T-helper 17 cell (primary cell): Measurements from ENCODE around the gene RUNX3. TPM values are rescaled to one million over a fixed set of nuclear protein-coding genes. Genes with fewer than 3 reads are reported as not detected.
A peak's percentile ranks its signal among the peaks of the same experiment; 100 is the strongest.
"Not testable (repeated sequence)": the region's sequence is repeated elsewhere in the genome, so short reads cannot be mapped to it uniquely, and the experiment has no call there.

Experiments
- ATAC-seq: fragments of 150-1000 bp; cut with Tn5 transposase; 2 replicates; pipeline ENCODE4 v1.10.0; 2021; ENCODE audit warnings: mild to moderate bottlenecking, moderate library complexity
- DNase-seq, 3 donors: peaks; one replicate each; pipeline versions ENCODE4 v3.0.0 to v3.0.0-alpha.2; 2020 to 2021
- H3K9me3 ChIP-seq: one replicate; pipeline ENCODE4 v1.7.0; 2013; ENCODE audit warnings: low read length, mild to moderate bottlenecking; ENCODE audit not compliant: control insufficient read depth, poor library complexity, severe bottlenecking
- H3K27ac Mint-ChIP-seq: one replicate; pipeline ENCODE4 v1.8.0; 2022; ENCODE audit warnings: mild to moderate bottlenecking, moderate library complexity, mixed read lengths
- H3K27me3 Mint-ChIP-seq: one replicate; pipeline ENCODE4 v1.8.0; 2022; ENCODE audit warnings: mixed read lengths
- H3K36me3 Mint-ChIP-seq: one replicate; pipeline ENCODE4 v1.8.0; 2022; ENCODE audit warnings: low read depth, mixed read lengths
- H3K4me1 Mint-ChIP-seq: one replicate; pipeline ENCODE4 v1.8.0; 2022; ENCODE audit warnings: mild to moderate bottlenecking, mixed read lengths
- H3K4me3 Mint-ChIP-seq: one replicate; pipeline ENCODE4 v1.8.0; 2022; ENCODE audit warnings: mild to moderate bottlenecking, moderate library complexity, mixed read lengths
- total RNA-seq, 4 donors: library from RNA in 2 of 4; stranded (reverse) in 2 of 4; gene quantifications; one replicate each; pipeline ENCODE4 v1.2.3 and lab custom pipeline; 2022 to 2026

RUNX3 gene
- total RNA-seq, 2 donors from 2014 or later: 186 to 243 TPM

DNA sequence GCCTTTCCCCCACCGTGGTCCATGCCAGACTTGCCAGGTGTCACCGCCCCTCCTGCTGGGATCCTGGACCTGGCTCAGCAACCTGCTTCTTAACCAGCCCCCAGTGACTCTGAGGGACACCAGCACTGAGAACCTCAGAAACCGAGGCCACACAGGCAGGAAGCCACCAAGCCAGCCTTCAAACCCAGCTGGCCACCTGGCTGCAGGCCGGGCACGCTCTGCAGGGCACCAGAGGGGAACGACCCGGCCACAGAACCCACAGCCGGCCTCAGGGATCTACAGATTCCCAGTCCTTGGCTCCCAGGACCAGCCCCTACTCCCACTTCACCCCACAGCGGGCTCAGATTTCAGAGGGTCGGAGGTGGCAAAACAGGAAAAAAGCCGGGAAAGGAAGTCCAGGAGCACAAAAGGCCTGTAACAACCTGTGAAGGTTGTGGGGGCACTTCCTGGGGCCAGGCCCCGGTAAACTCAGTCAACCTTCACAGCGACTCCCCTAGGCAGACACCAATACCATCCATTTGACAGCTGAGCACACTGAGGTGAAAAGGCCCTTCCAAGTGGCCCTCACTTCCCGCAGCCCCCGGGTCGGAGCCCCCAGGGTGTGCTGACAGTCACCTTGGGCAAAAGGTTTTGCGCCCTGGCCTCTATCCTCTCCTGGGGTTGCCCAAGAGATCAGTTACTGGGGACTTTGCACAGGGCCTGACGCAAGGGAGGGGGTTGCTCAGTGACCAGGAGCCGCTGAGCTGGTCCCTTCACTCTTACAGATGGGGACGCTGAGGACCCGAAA lies 14.1 kb downstream of the RUNX3 start:
- DNase-seq (no peak), ATAC-seq (no peak)
- peak overlapping the region; percentile 49 for H3K4me3 Mint-ChIP-seq
- peaks cover 9% of the 10 kb centered on the region for H3K36me3 Mint-ChIP-seq
- H3K27ac Mint-ChIP-seq: peak overlapping the region; percentile 100
- H3K4me1 Mint-ChIP-seq: peaks cover 55% of the 10 kb centered on the region
- H3K27me3 Mint-ChIP-seq: no peaks in the 10 kb centered on the region
- H3K9me3 ChIP-seq: no peaks in the 10 kb centered on the region

DNA sequence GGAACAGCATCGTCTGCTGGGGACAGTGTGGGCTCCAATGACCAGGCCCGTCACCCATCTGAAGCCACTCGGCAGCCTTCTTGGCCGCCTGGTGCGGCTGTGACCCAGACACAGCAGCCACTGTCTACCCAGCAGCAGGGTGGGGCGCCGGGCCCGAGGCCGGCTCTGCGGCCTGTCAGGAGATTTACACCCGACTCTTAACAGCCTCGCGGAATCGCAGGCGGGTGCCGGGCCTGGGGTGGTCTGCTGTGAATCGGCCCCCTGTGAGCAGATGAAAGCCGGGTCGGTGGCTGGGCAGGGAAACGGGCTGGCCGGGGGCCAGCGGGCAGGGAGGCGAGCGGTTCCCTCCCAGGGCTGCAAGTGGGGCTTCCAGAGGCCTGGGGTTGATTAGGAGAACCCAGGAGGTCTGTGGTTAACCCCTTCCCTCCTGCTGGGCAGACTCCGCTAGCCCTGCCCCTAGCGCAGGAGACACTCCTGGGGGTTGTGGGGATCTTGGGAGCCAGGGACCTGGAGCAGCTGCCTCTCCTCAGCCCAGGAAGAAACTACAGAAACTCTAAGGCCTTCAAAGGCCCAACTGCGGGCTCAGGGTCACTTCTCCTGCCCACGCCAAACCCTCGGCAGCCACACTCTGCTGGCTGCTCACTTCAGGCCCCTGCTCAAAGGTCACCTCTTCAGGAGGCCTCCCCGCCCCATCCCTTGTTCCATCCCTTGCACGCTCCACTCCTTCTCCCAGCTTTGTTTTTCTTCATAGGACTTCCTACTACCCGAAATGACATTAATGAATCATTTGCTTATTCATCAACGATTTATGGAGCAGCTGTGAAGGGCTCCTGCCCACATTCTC lies 15.6 kb downstream of the RUNX3 start:
- Mint-ChIP-seq H3K36me3 (peaks cover 9% of the 10 kb centered on the region), H3K27me3 (no peaks in the 10 kb centered on the region), H3K4me3 (peak overlapping the region; percentile 67), H3K4me1 (peaks cover 54% of the 10 kb centered on the region), H3K27ac (peak overlapping the region; percentile 100)
- DNase-seq: no peak
- no peak for ATAC-seq
- no peaks in the 10 kb centered on the region for H3K9me3 ChIP-seq

DNA sequence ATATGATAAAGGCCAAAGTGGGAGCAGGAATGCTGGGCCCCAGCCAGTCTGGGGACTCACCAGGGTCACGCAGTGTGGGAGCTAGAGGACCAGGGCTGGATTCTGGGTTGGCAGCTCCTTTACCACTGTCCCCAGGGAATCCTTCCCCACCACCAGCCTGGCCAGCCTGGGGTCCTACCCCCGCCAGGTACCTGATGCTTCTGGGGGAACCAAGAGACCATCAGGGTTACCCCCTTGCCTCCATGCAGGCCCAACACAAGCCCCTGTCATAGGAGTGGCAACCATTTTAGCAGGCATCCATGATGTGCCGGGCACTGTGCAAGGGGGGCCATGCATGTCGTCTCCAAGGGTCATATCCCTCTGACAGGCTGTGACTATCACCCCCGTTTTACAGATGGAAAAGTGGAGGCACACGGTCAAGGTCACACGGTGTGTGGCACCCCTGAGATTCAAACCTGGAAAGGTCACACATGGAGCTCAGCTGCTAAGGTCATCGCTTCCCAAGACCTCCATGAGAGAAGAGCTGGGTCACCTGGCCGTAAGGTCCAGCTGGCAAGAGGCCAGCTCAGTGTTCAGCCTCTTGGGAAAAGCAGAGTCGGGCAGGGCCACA lies 16.4 kb downstream of the RUNX3 start:
- no peak overlapping the region for H3K4me3 Mint-ChIP-seq

DNA sequence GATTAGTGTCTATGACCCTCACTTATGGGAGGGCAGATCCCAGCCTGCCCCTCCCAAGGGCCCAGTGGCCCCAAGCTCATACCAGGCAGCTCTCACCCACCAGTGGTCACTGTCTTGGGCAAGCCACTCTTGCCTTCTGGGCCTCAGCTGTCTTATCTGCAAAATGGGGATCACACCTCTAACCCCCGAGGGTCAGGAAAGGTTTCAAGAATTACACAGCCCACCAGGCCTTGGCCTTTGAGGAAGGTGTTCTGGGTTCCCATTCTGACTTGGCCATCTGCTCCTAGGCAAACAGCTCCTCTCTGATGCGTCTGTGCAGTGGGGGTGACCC lies 16.8 kb downstream of the RUNX3 start:
- DNase-seq: no peak
- H3K9me3 ChIP-seq: no peaks in the 10 kb centered on the region

More for the DNA sequence above, 16.4 kb downstream of the RUNX3 start:
- peaks cover 10% of the 10 kb centered on the region for H3K36me3 Mint-ChIP-seq
- no peaks in the 10 kb centered on the region for H3K9me3 ChIP-seq
- H3K27ac Mint-ChIP-seq: peak overlapping the region; percentile 99
- DNase-seq (no peak), ATAC-seq (no peak)
- H3K27me3 Mint-ChIP-seq: no peaks in the 10 kb centered on the region
- H3K4me1 Mint-ChIP-seq: peaks cover 54% of the 10 kb centered on the region

DNA sequence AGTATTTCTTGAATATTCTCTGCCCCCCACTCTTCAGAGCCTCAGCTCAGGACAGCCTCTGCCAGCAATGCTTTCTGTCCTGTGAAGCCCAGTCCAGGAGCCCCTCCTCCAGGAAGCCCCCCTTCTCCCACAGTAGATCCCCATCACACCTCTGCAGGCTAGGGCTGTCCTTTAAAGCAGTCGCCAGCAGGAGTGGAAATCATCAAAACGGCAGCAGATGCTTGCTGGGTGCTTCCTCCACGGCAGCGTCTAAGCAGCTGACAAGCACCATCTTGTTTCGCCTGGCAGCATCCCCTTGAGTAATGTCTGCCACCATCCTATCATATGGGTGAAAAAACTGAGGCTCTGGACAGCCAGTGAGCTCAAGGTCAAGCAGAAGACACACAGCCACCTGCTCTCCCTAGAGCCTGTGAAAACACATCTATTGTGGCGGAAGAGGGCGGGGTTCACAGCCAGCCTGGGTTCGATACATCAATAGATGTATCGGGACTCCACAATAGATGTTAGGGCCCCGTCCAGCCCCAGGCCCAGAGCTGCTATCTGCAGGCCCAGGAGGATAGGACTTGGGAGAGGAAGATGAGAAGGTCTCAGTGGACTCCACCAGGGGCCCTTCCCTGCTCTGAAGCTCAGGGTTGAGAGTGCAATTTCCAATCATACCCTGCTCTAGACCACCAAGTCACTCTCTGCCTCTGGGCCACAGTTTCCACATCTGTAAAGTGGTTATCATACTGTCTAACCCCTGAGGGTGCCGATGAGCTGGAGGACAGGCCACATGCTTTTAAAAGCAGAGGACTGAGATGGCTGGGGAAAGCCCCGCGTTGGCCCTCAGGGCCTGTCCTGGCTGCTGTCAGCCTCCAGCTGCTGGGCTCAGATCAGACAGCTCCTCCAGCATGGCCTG lies 17.5 kb downstream of the RUNX3 start:
- ATAC-seq (no peak), DNase-seq (no peak)
- Mint-ChIP-seq H3K27me3 (no peaks in the 10 kb centered on the region), H3K36me3 (peaks cover 11% of the 10 kb centered on the region), H3K4me3 (peak overlapping the region; percentile 64), H3K27ac (peak overlapping the region; percentile 99), H3K4me1 (peaks cover 52% of the 10 kb centered on the region)
- no peaks in the 10 kb centered on the region for H3K9me3 ChIP-seq

More for the DNA sequence above, 16.8 kb downstream of the RUNX3 start:
- H3K4me3 Mint-ChIP-seq: no peak overlapping the region
- H3K4me1 Mint-ChIP-seq: peaks cover 52% of the 10 kb centered on the region
- H3K27me3 Mint-ChIP-seq: no peaks in the 10 kb centered on the region
- H3K36me3 Mint-ChIP-seq: peaks cover 9% of the 10 kb centered on the region
- ATAC-seq: no peak
- peak overlapping the region; percentile 99 for H3K27ac Mint-ChIP-seq

DNA sequence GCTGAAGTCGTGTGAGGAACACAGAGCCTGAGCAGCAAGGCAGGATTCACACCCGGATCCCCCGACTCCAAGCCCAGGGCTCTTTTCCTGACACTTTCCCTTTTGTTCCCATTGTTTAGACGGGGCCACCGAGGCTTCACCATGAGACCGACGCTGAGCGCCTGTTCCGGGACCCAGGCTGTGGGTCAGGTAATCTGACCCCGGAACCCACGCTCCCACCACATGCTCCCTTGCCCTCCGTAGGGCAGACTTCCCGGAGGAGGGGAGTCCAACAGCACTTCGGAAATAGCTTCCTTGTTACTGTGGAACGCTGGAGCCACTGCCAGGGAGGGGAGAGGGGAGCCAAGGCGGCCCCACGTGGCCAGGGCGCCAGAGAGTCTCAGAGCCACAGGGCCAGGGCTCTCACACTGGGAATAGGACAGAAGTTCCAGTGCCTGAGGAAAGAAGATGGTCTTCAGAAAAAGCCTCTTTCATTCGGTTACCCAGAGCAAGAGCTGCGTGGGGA lies 18.4 kb downstream of the RUNX3 start:
- H3K27me3 Mint-ChIP-seq: no peaks in the 10 kb centered on the region
- peak overlapping the region; percentile 82 for H3K4me3 Mint-ChIP-seq
- peaks cover 51% of the 10 kb centered on the region for H3K4me1 Mint-ChIP-seq

DNA sequence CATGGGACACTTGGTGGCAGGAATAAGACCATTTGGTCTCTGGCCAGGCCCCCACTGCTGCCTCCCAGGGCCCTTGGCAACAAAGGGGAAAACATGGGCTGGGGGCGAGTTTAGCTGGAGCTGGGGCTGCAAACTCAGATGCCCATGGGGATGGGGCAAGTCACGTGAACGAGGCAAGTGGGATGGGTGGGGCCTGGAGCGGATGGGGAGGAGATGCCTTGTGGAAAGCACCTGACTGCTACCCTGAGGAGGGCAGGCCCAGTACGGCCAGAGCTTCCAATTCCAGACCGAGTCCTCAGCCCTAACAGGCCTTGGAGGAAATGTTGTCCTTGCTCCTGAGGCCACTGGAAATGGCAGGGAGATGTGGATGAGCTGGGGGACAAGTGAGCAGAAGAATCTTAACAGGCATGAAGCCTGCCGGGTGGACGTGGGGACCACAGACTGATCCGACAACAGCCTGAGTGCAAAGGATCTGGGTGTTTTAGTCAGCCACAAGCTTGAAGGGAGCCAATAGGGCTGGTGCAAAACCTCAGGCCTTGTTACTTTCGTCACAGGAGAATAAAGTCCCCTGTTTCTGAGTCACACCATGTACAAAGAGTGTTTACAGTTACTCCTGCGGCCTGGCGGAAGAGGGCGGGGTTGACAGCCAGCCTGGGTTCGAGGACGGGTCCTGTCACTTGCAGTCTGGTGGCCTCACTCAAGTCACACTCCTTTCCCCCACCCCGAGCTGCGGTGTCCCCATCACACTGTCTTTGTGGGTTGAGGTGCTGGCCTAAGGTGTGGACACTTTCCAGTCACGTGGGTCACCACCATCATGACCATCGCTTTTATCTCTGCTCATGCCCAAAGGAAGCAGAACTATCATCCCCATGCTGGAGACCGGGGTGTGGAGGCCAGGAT lies 19.1 kb downstream of the RUNX3 start:
- H3K4me3 Mint-ChIP-seq: peak overlapping the region; percentile 82
- no peaks in the 10 kb centered on the region for H3K27me3 Mint-ChIP-seq
- peak overlapping the region; percentile 99 for H3K27ac Mint-ChIP-seq
- H3K9me3 ChIP-seq: no peaks in the 10 kb centered on the region
- peaks cover 47% of the 10 kb centered on the region for H3K4me1 Mint-ChIP-seq
- H3K36me3 Mint-ChIP-seq: peaks cover 12% of the 10 kb centered on the region
- peak; percentile 36 to 60 (median 57) for DNase-seq
- peak; percentile 87 for ATAC-seq

More for the DNA sequence above, 18.4 kb downstream of the RUNX3 start:
- H3K9me3 ChIP-seq: no peaks in the 10 kb centered on the region
- ATAC-seq (no peak), DNase-seq (no peak)
- Mint-ChIP-seq H3K36me3 (peaks cover 12% of the 10 kb centered on the region), H3K27ac (peak overlapping the region; percentile 99)

DNA sequence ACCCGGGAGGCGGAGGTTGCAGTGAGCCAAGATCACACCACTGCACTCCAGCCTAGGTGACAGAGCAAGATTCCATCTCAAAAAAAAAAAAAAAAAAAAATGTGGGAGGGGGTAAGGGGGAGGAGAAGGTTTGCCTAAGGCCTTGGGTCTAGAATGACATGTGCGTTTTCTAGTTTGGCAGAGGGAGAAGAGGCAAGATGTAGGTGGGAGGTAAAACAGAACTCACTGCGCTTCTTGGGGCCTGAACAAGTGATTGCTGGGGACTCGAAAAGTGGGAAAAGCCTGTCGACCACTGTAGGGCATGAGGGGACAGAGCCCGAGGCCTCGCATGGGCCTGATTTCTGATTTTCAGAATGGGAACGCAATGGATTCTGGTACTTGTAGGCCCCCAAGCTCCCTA lies 19.9 kb downstream of the RUNX3 start:
- DNase-seq (no peak), ATAC-seq (no peak)
- Mint-ChIP-seq H3K27me3 (no peaks in the 10 kb centered on the region), H3K4me1 (peaks cover 44% of the 10 kb centered on the region), H3K4me3 (peak overlapping the region; percentile 36), H3K36me3 (peaks cover 10% of the 10 kb centered on the region), H3K27ac (peak overlapping the region; percentile 99)
- no peaks in the 10 kb centered on the region for H3K9me3 ChIP-seq

DNA sequence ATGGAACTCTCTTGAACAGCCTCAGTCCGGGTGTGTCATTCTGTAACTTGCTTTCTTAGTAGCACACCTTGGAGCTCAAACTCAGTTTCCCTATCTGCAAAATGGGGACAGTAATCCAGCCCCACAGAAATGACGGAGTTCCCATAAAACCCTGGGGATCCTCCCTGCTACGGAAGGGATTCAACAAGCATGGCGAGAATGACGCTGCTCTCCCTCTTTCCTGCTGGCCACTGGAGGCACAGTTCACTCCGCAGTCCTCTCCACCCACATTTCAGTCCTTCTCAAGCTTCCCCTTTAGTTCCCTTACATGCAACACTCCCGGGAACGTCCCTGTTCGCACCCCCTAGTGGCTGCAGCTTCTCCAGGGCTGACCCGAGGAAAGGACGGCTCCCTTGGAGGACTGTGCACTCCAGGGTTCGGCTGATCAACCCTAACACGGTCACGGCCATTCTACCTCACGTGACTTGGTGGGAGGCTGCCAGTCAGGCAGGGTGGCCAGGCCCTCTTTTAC lies 20.6 kb downstream of the RUNX3 start:
- no peaks in the 10 kb centered on the region for H3K27me3 Mint-ChIP-seq
- H3K9me3 ChIP-seq: no peaks in the 10 kb centered on the region
- no peak overlapping the region for H3K4me3 Mint-ChIP-seq
- H3K36me3 Mint-ChIP-seq: peaks cover 8% of the 10 kb centered on the region
- ATAC-seq (no peak), DNase-seq (no peak)
- H3K4me1 Mint-ChIP-seq: peaks cover 39% of the 10 kb centered on the region
- peak overlapping the region; percentile 99 for H3K27ac Mint-ChIP-seq

DNA sequence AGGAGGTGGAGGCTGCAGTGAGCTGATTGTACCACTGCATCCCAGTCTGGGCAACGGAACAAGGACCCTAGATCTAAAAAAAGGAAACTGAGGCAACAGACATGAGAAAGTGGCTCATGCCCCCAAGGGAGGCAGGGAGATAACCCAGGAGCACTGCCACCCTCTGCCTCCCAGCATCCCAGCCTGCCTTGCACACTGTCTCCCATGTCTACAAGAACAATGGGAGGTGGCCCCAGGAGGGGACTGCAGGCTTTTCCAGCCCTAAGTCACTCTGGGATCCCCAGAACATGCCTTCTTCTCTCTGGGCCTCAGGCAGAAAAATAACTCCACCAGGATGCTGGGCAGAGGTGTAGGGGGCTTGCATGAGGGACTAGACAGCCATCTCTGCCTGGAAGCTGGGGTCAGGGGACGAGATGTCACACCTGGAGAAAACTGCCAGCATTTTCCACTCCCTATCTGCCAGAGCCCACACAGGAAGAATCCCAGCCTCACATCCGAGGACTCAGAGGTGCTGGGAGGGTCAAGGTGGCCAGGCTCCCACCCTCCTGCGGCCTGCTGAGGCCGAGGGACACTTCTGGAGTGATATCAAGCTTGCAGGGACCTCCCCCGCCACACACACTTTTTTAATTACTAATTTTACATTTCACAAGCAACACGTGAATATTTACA lies 21.4 kb downstream of the RUNX3 start:
- H3K9me3 ChIP-seq: no peaks in the 10 kb centered on the region
- Mint-ChIP-seq H3K36me3 (peaks cover 8% of the 10 kb centered on the region), H3K27ac (peak overlapping the region; percentile 99), H3K4me3 (peak overlapping the region; percentile 21), H3K4me1 (peaks cover 42% of the 10 kb centered on the region), H3K27me3 (no peaks in the 10 kb centered on the region)
- DNase-seq (no peak), ATAC-seq (no peak)

DNA sequence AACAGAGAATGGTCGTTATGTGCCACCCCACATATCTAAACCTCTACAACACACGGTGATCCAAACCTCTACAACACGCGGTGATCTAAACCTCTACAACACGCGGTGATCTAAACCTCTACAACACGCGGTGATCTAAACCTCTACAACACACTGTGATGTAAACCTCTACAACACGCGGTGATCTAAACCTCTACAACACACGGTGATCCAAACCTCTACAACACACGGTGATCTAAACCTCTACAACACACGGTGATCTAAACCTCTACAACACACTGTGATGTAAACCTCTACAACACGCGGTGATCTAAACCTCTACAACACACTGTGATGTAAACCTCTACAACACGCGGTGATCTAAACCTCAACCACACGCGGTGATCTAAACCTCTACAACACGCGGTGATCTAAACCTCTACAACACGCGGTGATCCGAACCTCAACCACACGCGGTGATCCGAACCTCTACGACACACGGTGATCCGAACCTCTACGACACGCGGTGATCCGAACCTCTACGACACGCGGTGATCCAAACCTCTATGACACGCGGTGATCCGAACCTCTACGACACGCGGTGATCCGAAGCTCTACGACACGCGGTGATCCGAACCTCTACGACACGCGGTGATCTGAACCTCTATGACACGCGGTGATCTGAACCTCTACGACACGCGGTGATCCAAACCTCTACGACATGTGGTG lies 22.3 kb downstream of the RUNX3 start:
- DNase-seq, H3K27me3 Mint-ChIP-seq, H3K36me3 Mint-ChIP-seq, H3K9me3 ChIP-seq, ATAC-seq: not testable (repeated sequence)
- Mint-ChIP-seq H3K4me3 (peak overlapping the region; percentile 57), H3K27ac (peak overlapping the region; percentile 99), H3K4me1 (peaks cover 39% of the 10 kb centered on the region)
